Tibial nerve (tissue), 4 donors: Measurements from ENCODE around the gene GSTA3.
"Not testable (repeated sequence)": the region's sequence is repeated elsewhere in the genome, so short reads cannot be mapped to it uniquely, and the experiment has no call there.

Experiments used
- EP300 ChIP-seq, 2 donors: sonication (generic); formaldehyde crosslinking; IDR thresholded peaks; one replicate each; pipeline ENCODE4 v1.6.1; 2017; ENCODE audit warnings: antibody characterized with exemption in 2 of 2, mild to moderate bottlenecking in 1 of 2
- POLR2A ChIP-seq, 2 donors: fragments of 450-650 bp; IDR thresholded peaks; one replicate each; pipeline ENCODE4 v1.6.1; 2017; ENCODE audit warnings: antibody characterized with exemption in 2 of 2, mild to moderate bottlenecking in 2 of 2, moderate library complexity in 2 of 2
- TF ChIP-seq, protein P1 (sequence below), 5 experiments: fragments of 200-600 bp in 3 of 5; fragments of 450-650 bp in 2 of 5; sonication (generic) in 3 of 5; IDR thresholded peaks; one replicate each; pipeline ENCODE4 v1.5.1; 2016 to 2019; ENCODE audit warnings: antibody characterized with exemption in 5 of 5, mild to moderate bottlenecking in 3 of 5, moderate library complexity in 2 of 5

DNA sequence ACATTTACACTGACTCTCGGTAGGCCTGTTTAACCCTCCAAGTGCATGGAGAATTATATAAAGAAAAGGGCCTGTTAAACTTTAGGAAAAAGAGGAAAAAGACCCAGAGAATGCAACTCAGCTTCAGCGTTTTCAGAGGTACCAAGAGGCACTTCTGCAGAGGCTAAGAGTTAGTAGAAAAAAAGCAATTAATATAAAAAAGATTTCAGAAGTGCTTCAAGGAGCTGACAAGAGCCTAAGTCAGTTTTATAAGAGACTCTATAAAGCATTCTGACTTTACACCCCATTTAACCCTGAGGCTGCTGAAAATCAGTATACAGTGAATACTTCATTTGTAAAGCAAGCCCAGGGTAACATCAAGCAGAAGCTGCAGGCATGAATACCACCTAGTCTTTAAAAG is 14.2 kb upstream of the GSTA3 start:
- TF ChIP-seq, protein P1, sequence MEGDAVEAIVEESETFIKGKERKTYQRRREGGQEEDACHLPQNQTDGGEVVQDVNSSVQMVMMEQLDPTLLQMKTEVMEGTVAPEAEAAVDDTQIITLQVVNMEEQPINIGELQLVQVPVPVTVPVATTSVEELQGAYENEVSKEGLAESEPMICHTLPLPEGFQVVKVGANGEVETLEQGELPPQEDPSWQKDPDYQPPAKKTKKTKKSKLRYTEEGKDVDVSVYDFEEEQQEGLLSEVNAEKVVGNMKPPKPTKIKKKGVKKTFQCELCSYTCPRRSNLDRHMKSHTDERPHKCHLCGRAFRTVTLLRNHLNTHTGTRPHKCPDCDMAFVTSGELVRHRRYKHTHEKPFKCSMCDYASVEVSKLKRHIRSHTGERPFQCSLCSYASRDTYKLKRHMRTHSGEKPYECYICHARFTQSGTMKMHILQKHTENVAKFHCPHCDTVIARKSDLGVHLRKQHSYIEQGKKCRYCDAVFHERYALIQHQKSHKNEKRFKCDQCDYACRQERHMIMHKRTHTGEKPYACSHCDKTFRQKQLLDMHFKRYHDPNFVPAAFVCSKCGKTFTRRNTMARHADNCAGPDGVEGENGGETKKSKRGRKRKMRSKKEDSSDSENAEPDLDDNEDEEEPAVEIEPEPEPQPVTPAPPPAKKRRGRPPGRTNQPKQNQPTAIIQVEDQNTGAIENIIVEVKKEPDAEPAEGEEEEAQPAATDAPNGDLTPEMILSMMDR (IDR thresholded peaks at IDR 0.05) = not testable (repeated sequence)
- not testable (repeated sequence) for TF ChIP-seq POLR2A, EP300 (IDR thresholded peaks at IDR 0.05)
